ENCODE results near the gene CCDC167. TPM values are rescaled to one million over a fixed set of nuclear protein-coding genes. Genes with fewer than 3 reads are reported as not detected.

The CCDC167 gene
- total and polyA plus RNA-seq, 7 donors = 13.8 to 54.0 (median 24.8) TPM

- no peak for DNase-seq
- 37 to 60% methylated on average over 1 of the region's 1 CpG for WGBS, 2 donors
Measured at GRCh38 chr6:37488476-37488875, 11.2 kb downstream of the CCDC167 start.

GRCh38 chr6:37487591-37488380 is 11.9 kb downstream of the CCDC167 start:
- 78 to 88% methylated on average over 9 of the region's 9 CpGs for WGBS, 2 donors
- intact Hi-C loops (cut with DNase I) = loop anchor here (5.0 to 10.0 kb wide), 2 partner anchors 113 to 205 kb away; no protein-coding TSS in a partner anchor
- Histone ChIP-seq H3K4me1 (peaks cover 0 to 24% (median 17%) of the 10 kb centered on the region in 4 donors), H3K36me3 (peaks cover 2 to 20% (median 5%) of the 10 kb centered on the region in 4 donors), H3K27ac (no peak overlapping the region), H3K9me3 (no peaks in the 10 kb centered on the region), H3K27me3 (no peaks in the 10 kb centered on the region), H3K4me3 (no peak overlapping the region)
- TF ChIP-seq POLR2AphosphoS5 (IDR thresholded peaks at IDR 0.05) (no peak), CTCF (IDR thresholded peaks at IDR 0.05) (no peak), POLR2A (IDR thresholded peaks at IDR 0.05) (no peak), EP300 (IDR thresholded peaks at IDR 0.05) (no peak)
- DNase-seq = peak; percentile 46

More at GRCh38 chr6:37488476-37488875, 11.2 kb downstream of the CCDC167 start:
- peaks cover 0 to 14% (median under 1%) of the 10 kb centered on the region in 4 donors for H3K36me3 ChIP-seq
- TF ChIP-seq CTCF (IDR thresholded peaks at IDR 0.05) (no peak), EP300 (IDR thresholded peaks at IDR 0.05) (no peak), POLR2A (IDR thresholded peaks at IDR 0.05) (no peak), POLR2AphosphoS5 (IDR thresholded peaks at IDR 0.05) (no peak)
- no peaks in the 10 kb centered on the region for H3K27me3 ChIP-seq
- H3K4me1 ChIP-seq = peaks cover 0 to 25% (median 17%) of the 10 kb centered on the region in 4 donors
- no peak overlapping the region for H3K4me3 ChIP-seq
- intact Hi-C loops (cut with DNase I) = loop anchor here (5.0 to 10.0 kb wide), 2 partner anchors 114 to 204 kb away; no protein-coding TSS in a partner anchor
- no peak overlapping the region for H3K27ac ChIP-seq
- H3K9me3 ChIP-seq = no peaks in the 10 kb centered on the region

GRCh38 chr6:37486121-37486839 is 13.4 kb downstream of the CCDC167 start:
- H3K36me3 ChIP-seq = peaks cover 6 to 24% (median 10%) of the 10 kb centered on the region in 4 donors
- peaks cover 0 to 22% (median 16%) of the 10 kb centered on the region in 4 donors for H3K4me1 ChIP-seq
- H3K27me3 ChIP-seq = no peaks in the 10 kb centered on the region
- no peak for DNase-seq
- TF ChIP-seq CTCF (IDR thresholded peaks at IDR 0.05) (no peak), POLR2A (IDR thresholded peaks at IDR 0.05) (no peak), POLR2AphosphoS5 (IDR thresholded peaks at IDR 0.05) (no peak), EP300 (IDR thresholded peaks at IDR 0.05) (no peak)
- H3K4me3 ChIP-seq = no peak overlapping the region
- no peak overlapping the region for H3K27ac ChIP-seq
- no peaks in the 10 kb centered on the region for H3K9me3 ChIP-seq
- intact Hi-C loops (cut with DNase I) = loop anchor here (5.0 to 10.0 kb wide), 2 partner anchors 111 to 206 kb away; no protein-coding TSS in a partner anchor
- 92 to 94% methylated on average over 8 of the region's 8 CpGs for WGBS, 2 donors

- H3K27ac ChIP-seq = no peak overlapping the region
- peaks cover 0 to 30% (median 19%) of the 10 kb centered on the region in 4 donors for H3K4me1 ChIP-seq
- intact Hi-C loops (cut with DNase I) = loop anchor here (2.0 to 10.0 kb wide), 3 partner anchors 82 to 207 kb away; no protein-coding TSS in a partner anchor
- 81 to 86% methylated on average over 10 of the region's 10 CpGs for WGBS, 2 donors
- DNase-seq = no peak
- H3K4me3 ChIP-seq = no peak overlapping the region
- H3K27me3 ChIP-seq = no peaks in the 10 kb centered on the region
- TF ChIP-seq EP300 (IDR thresholded peaks at IDR 0.05) = no peak
- TF ChIP-seq POLR2AphosphoS5 (IDR thresholded peaks at IDR 0.05) = no peak
- TF ChIP-seq POLR2A (IDR thresholded peaks at IDR 0.05) = no peak
- TF ChIP-seq CTCF (IDR thresholded peaks at IDR 0.05) = no peak
- H3K9me3 ChIP-seq = no peaks in the 10 kb centered on the region
- H3K36me3 ChIP-seq = peaks cover 7 to 30% (median 10%) of the 10 kb centered on the region in 4 donors
Measured at GRCh38 chr6:37485291-37485702, 14.4 kb downstream of the CCDC167 start.

Data from sigmoid colon (tissue), 7 donors.